HS-27A (cell line): ENCODE results near the gene RBFOX2.
"Not testable (repeated sequence)": the region's sequence is repeated elsewhere in the genome, so short reads cannot be mapped to it uniquely, and the experiment has no call there.

Source experiments
- DNase-seq: peaks from one replicate; pipeline ENCODE4 v3.0.0-alpha.2; 2012; ENCODE audit warnings: low read depth, missing footprints

Gene RBFOX2

DNA sequence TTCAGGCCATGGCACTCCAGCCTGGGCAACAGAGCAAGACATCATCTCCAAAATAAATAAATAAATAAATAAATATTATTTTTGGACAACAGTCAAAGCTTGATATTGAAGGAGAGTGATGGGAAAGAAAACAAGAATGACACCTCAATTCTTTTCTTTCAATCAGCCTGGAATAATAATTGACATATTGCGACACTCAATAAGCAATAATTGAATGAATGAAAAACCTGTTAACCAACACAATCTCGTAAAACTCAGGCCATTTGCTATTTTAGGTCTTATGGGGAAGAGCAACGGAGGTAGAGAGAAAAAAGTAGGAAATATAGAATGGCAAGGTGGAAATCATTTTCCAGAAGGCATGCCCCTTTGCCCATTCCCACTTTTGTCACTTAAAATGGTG lies 10.5 kb upstream of the RBFOX2 start:
- DNase-seq: no peak

DNA sequence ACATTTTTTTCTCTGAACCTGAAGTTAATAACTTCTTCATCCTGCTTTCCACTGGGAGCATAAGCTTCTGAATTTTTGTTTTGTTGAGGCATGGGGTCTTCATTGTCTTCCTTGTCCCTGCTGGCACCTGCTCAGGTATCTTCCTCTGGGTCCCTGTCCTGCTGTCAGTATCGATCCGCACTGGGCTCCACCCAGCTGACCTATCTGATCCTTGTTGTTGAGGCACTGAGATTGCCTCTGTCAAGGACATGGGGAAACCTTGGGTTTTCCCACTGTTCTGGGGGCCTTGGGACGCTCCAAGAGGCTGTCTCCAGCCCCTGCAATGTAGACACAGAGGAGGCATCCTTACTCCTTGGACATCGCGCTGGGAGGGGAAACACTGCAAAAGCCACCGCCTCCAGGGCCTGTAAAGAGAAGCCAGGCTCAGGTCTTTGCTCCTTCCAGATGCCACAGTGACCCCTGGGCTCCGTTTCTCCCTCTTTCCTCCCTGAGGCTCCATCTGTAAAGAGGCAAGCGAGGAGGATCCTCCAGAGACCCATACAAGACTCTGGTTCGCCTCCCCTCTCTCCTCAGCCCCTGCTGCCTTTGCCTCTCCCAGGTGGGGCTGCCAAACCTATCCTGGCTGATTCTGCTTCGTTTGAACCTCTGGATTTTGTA lies 8.6 kb upstream of the RBFOX2 start:
- DNase-seq: no peak

- no peak for DNase-seq
Measured at GRCh38 chr22:36036167-36036624, 7.6 kb upstream of the RBFOX2 start.

- no peak for DNase-seq
Measured at GRCh38 chr22:36032611-36033010, 4.0 kb upstream of the RBFOX2 start.

DNA sequence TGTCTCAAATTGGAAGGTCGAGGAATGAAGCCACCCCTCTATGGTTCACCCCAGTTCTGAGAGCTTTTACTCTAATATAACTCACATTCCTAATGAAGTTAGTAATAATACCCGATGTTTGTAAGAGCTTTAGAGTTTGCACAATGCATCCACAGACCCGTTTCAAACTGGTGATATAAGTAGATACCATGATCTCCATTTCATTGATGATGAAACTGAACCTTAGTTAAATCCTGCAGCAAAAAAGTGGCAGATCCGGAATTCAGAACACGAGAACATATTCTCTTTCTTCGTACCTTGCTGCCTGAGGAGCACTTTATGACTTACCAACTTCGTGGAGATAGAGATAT lies 757 bp upstream of the RBFOX2 start:
- DNase-seq: no peak

DNA sequence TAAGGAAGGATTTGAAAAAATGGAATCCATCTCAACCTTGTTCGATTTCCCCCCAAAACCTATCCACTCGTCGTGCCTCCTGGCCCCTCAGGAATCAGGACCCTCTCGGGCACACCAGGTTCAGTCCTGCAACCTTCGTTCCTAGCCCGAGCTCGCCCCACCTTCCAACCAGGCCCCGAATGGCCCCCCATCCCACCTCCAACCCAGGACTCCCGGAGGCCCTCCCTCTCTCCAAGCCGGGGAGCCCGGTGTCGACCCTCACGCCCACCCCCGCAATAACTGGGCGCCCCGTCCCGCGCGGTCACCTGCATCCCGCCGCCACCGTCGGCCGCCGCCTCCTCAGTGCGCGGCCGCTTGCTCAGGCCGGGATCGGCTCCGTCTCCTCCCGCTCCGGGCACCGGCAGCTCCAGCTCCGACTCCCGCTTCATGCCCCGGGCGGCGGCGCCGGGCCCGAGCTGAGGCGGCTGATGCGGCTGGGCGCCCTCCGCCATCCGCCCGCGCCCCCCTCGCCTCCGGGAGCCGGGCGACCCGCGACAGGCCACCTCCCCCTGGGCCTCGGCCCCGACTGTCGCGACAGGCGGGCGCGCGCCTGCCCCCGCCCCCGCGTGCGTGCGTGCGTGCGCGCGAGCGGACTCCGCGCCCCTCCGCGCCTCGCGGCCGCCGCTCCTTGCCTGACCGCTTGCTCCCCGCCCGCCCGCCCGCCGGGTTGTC lies 534 bp downstream of the RBFOX2 start:
- no peak for DNase-seq

DNA sequence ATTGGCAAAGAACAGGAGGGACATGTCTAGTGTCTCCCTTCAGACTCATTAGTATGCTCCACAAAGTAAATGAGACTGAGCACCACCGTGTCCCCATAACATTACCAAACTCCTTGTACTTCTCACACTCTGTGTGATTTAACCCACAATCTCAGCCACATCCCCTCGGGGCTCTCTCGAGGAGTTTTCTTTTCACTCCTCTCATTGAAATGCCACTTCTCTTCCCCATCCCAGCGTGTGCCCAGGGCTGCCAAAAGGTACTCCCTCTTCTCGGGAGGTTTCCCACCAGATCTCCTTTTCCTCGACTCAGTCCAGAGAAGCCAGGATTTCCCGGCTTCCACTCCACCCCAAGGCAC lies 1.1 kb downstream of the RBFOX2 start:
- no peak for DNase-seq

- no peak for DNase-seq
Measured at GRCh38 chr22:36026741-36027140, 1.9 kb downstream of the RBFOX2 start.

DNA sequence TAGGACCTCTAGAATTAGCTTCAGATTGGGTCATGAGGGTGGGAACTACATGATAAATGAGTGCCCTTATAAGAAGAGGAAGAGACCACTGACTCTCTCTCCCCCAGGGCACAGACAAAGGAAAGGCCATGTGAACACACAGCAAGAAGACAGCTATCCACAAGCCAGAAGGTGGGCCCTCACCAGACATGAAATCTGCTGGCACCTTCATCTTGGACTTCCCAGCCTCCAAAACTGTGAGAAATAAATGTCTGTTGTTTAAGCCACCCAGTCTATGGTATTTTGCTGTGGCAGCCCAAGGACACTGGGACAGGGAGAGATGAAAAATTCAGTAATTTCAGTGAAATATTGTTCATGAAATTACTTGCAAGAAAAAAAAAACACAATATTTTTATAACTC lies 5.9 kb downstream of the RBFOX2 start:
- no peak for DNase-seq

DNA sequence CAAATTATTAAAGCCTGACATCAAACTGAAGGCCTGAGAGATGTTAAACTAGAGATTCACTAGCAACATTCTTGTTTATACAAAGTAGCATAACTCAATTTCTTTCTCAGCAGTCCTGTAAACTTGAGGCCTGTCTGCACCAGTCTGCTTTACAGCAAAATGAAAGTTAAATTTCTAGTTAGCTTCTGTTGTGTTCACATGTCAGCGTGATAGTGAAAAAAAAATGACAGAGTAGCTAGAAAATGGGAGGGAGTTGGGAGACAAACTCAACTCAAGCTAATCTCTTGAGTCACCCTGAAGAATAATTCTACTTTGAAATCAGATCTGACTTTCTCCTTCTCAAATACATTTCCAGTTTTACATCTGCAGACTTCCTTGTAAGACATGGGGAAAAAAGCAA lies 6.5 kb downstream of the RBFOX2 start:
- DNase-seq: no peak

- DNase-seq: no peak
Measured at GRCh38 chr22:36021606-36022153, 6.9 kb downstream of the RBFOX2 start.

GRCh38 chr22:36020865-36021264 lies 7.8 kb downstream of the RBFOX2 start:
- not testable (repeated sequence) for DNase-seq

- no peak for DNase-seq
Measured at GRCh38 chr22:36017651-36018091, 11.0 kb downstream of the RBFOX2 start.

- DNase-seq: no peak
Measured at GRCh38 chr22:36016684-36017083, 11.9 kb downstream of the RBFOX2 start.

DNA sequence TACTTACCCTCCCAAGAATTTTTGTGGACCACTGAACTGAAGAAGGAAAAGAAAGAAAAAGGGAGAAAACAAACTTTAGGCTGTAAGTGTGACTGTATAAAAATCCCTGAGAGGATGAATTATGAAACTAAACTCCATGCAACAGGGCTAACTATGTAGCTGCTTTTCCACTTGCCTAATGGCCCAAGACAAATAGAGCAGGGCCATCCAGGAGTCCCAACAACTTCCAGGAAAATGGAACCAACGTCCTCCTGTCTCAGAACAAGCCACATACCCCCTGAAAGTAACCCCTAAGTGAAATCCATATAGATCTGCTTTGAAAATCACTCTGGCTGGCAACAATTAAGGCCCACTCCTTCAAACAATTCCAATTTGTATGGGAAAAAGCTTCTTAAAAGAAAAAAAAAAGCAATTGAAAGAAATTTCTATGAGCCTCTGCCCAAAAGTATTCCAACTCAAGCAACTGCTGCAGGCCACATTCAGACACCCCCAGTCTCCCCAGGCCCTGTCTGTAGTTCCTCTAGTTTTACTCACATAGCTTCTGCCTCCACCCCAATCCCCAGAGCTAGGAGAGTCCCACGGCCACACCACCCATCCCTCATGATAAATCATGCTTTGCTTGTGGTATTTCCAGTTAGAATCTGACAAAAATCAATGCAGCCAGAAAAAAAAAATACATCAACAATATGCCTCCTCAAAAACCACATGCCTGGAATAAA lies 12.7 kb downstream of the RBFOX2 start:
- no peak for DNase-seq

GRCh38 chr22:36015155-36015810 lies 13.3 kb downstream of the RBFOX2 start:
- no peak for DNase-seq

- no peak for DNase-seq
Measured at GRCh38 chr22:36014546-36015074, 14.0 kb downstream of the RBFOX2 start.

DNA sequence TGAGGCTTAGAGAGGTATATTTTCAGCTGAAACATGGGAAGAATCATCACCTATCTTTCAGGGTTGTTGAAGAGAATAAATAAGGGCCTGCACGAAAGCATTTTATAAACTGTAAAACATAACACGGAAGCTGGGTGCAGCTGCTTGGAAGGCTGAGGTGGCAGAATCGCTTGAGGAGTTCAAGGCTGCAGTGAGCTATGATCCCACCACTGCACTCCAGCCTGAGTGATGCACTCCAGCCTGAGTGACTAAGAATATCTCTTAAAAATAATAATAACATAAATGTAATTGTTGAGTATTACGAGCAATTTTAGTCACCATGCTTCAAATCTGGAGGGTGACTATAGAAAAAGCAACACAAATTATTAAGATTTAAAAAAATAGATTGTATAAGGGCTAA lies 16.3 kb downstream of the RBFOX2 start:
- DNase-seq: no peak

DNA sequence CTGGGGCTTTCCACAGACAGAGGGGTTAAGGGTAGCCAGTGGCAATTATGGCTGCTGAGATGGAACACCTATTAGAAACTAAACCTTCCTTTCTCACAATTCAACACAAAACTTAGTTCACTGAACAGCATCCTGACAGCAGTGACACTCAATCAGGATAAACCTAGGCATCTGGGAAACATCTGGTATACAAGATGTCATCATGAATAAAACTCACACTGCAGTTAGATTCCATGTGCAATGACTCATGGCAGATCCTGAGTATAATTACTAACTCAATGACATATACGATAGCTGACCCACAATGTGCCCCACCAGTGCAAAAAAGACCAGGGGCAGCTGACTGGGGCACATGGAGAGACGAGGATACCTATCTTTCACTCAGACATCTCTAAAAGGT lies 17.7 kb downstream of the RBFOX2 start:
- DNase-seq: no peak

GRCh38 chr22:36010090-36010489 lies 18.5 kb downstream of the RBFOX2 start:
- DNase-seq: no peak

DNA sequence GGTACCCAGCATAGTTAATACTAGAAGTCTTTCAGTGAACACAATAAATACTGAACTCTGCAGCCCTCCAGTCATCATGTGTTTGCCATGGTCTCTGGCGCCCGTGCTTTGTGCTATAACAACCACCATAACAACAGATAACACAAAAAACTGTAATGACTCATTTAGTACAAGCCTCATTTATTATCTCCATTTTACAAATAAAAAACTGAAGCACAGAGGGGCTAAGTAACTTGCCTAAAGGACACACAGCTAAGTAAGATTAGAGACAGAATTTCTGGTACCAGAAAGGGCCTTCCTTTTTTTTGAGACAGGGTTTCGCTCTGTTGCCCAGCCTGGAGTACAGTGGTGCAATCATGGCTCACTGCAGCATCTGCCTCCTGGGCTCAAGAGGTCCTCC lies 19.5 kb downstream of the RBFOX2 start:
- DNase-seq: no peak

DNA sequence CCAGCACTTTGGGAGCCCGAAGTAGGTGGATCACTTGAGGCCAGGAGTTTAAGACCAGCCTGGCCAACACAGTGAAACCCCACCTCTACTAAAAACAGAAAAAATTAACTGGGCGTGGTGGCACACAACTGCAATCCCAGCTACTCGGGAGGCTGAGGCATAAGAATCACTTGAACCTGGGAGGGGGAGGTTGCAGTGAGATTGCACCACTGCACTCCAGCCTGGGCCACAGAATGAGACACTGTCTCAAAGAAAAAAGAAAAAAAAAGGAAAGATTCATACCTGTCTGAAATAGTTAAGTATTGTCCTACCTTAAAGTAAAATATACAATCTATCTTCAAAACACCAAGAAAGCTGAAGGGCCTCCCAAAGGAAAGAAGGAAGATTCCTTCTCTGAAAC lies 20.1 kb downstream of the RBFOX2 start:
- no peak for DNase-seq
